Measurements from ENCODE around the gene CDC42EP1. TPM values are rescaled to one million over a fixed set of nuclear protein-coding genes. Genes with fewer than 3 reads are reported as not detected.

Gene CDC42EP1
- total RNA-seq, 4 donors from 2014 or later: 22.3 to 41.0 (median 34.7) TPM

DNA sequence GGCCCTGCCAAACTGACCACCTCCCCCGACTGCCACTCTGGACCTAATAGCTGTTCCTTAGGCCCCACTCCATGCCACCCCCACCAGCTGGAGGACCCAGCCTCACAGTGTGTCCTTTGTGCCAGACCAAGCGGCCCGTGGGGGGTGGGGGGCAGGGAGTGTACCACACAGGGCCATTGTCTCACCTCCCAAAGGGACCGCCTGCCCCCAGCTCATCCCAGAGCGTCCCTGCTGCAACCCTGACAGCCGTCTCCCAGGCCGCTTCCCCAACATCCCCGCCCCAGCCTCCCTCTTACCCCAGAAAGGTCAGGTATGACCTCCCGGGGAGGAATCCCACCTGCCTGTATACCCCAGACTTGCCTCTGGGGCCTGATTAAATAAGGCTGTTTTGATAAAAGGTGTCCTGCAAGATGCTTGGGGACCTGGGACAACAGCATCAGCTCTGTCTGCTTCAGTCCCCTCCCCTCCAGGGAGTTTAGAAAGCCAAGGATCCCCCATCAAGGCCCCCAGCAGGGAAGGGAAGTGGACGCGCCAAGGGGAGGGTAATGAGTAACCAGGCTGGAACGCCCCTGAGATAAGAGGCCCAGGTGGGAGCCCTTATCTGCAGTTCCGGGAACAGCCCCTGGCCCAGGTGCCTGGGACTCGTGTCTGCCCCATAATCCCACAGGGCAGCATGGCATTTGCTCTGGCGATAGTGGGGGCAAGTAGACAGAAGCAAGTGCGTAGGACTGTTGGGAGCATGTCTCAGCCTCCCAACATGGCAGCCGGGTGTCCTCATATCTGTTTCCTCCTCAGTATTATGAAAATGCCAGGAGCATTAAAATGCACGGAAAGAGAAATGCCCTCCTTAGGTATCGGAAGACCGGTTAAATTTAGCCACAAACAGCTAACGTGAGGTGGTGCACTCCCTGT lies 9.0 kb downstream of the CDC42EP1 start:
- H3K9me3 ChIP-seq: no peaks in the 10 kb centered on the region
- peak in 2 of 3 donors; percentile 85 to 87 for DNase-seq
- peak overlapping the region in 1 of 4 donors; percentile 6 for H3K4me3 ChIP-seq
- H3K27ac ChIP-seq: peak overlapping the region in 3 of 4 donors; percentile 51 to 93 (median 84)
- H3K27me3 ChIP-seq: no peaks in the 10 kb centered on the region
- peaks cover 0 to 22% (median 0%) of the 10 kb centered on the region in 3 donors for H3K36me3 ChIP-seq
- TF ChIP-seq, protein P1, sequence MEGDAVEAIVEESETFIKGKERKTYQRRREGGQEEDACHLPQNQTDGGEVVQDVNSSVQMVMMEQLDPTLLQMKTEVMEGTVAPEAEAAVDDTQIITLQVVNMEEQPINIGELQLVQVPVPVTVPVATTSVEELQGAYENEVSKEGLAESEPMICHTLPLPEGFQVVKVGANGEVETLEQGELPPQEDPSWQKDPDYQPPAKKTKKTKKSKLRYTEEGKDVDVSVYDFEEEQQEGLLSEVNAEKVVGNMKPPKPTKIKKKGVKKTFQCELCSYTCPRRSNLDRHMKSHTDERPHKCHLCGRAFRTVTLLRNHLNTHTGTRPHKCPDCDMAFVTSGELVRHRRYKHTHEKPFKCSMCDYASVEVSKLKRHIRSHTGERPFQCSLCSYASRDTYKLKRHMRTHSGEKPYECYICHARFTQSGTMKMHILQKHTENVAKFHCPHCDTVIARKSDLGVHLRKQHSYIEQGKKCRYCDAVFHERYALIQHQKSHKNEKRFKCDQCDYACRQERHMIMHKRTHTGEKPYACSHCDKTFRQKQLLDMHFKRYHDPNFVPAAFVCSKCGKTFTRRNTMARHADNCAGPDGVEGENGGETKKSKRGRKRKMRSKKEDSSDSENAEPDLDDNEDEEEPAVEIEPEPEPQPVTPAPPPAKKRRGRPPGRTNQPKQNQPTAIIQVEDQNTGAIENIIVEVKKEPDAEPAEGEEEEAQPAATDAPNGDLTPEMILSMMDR (IDR thresholded peaks at IDR 0.05): peak in 2 of 6 experiments; percentile 16 to 19
- TF ChIP-seq POLR2A (IDR thresholded peaks at IDR 0.05): peak in 1 of 2 donors; percentile 30
- peaks cover 11 to 71% (median 18%) of the 10 kb centered on the region in 4 donors for H3K4me1 ChIP-seq

DNA sequence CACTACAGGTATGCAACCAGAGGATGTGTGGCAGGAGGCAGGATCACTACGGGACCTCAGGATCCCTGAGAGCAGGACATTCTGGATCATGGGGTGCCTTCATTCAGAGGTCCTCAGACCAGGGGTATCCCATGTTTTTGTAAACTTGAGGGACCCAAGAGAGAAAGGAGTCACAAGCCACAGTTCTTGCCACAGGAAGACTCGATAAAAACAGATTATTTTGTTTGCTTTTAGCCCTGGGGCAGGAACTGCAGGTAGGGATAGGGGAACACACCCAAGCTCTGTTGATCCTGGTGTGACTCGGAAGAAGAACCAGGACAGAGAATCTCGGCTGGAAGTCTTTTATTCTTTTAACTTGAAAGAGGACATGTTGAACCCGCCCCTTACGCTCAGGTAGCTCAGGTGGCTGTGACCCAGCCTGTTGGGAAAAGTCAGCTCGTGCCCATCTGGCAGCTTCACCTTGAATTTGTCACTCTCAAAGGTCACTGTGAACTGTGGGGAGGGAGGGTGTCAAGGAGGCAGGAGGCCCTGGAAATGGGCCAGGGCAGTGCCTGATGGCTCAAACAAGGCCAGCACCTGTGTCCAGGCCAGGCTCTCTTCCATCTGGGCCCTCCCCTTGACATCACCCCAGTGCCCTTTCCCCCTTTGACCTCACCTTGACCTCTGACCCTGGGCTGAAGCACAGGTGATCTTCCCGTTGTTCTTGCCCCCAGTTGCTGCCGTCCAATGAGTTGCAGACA lies 9.8 kb downstream of the CDC42EP1 start:
- no peaks in the 10 kb centered on the region for H3K27me3 ChIP-seq
- H3K4me3 ChIP-seq: no peak overlapping the region
- peak in 2 of 3 donors; percentile 79 to 83 for DNase-seq
- H3K4me1 ChIP-seq: peaks cover 11 to 63% (median 18%) of the 10 kb centered on the region in 4 donors
- H3K27ac ChIP-seq: peak overlapping the region in 3 of 4 donors; percentile 51 to 93 (median 84)
- no peaks in the 10 kb centered on the region for H3K9me3 ChIP-seq
- H3K36me3 ChIP-seq: peaks cover 0 to 22% (median 0%) of the 10 kb centered on the region in 3 donors
- TF ChIP-seq POLR2A (IDR thresholded peaks at IDR 0.05): no peak
- TF ChIP-seq, protein P1 (IDR thresholded peaks at IDR 0.05): no peak

DNA sequence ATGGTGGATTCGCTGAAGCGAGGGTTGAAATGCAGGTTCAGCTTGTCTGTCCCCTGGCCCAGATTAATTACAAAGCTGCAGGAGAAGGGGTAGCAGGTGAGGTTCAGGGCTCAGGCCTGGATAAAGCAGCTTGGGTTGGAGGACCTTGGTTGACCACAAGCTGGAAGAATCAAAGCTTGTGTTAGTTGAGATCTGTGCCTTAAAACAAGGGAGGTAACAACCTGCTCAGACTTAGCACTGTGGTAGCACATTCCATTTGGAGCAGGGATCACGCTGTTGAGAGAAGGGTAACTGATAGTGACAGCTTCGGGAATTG lies 10.3 kb downstream of the CDC42EP1 start:
- Histone ChIP-seq H3K4me1 (peaks cover 11 to 57% (median 18%) of the 10 kb centered on the region in 4 donors), H3K9me3 (no peaks in the 10 kb centered on the region), H3K36me3 (peaks cover 0 to 22% (median 0%) of the 10 kb centered on the region in 3 donors), H3K27ac (peak overlapping the region in 3 of 4 donors; percentile 51 to 93 (median 84)), H3K27me3 (no peaks in the 10 kb centered on the region), H3K4me3 (no peak overlapping the region)
- no peak for TF ChIP-seq POLR2A (IDR thresholded peaks at IDR 0.05)
- TF ChIP-seq, protein P1 (IDR thresholded peaks at IDR 0.05): no peak
- DNase-seq: no peak

DNA sequence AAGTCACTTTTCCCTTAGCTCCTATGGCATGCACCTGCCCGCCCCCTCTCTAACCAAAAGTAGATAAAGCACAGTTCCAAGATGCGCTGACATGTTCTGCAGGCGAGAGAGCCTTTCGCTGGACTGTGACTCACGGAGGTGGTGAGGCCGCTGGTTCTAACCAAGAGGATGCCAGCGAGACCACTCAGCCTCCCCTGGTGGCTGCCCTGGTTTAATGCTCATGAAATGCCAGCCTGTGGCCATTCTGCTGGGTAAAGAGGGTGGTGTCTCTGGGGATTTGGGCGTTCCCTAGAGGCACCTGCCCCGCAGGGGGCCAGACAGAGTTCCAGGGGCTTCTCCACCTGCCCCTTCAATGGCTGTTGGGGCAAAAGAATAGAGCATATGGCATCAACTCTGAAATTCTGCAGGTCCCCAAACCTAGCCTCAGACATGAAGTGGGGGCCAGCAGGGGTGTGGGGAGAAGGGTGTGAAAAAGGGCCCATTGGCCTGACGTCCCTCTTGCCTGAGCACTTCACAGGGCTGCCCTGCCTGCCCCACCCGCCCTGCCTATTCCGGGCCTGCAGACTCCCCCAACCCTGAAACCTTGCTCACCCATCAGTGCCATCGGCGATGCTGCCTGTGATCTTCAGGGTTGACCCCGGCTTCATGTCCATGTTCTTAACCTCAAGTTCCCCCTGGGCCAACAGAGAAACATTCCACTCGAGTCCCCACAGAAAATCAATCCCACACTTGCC lies 11.1 kb downstream of the CDC42EP1 start:
- Histone ChIP-seq H3K4me3 (no peak overlapping the region), H3K9me3 (no peaks in the 10 kb centered on the region), H3K27me3 (no peaks in the 10 kb centered on the region), H3K27ac (peak overlapping the region in 2 of 4 donors; percentile 84 to 93), H3K4me1 (peaks cover 6 to 49% (median 13%) of the 10 kb centered on the region in 4 donors), H3K36me3 (peaks cover 0 to 16% (median 0%) of the 10 kb centered on the region in 3 donors)
- TF ChIP-seq, protein P1 (IDR thresholded peaks at IDR 0.05): peak in 1 of 6 experiments; percentile 6
- TF ChIP-seq POLR2A (IDR thresholded peaks at IDR 0.05): no peak
- no peak for DNase-seq

DNA sequence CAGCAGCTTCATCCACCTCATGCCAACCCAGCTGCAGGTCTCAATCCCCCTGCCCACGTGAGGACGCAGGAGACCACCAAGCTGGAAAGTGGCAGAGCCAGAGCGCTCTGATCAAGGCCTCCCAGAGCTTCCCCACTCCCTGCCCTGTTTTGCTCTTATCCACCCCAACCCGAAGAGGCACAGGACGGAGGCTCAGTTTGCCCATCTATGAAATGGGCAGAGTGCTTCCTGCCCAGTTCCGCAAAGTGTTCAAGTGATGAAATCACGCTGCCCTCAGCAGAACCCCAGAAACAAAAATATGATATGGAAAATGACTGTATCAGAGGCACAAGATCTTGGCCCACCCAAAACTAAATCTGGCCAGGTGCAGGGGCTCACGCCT lies 11.7 kb downstream of the CDC42EP1 start:
- no peaks in the 10 kb centered on the region for H3K27me3 ChIP-seq
- no peak for DNase-seq
- TF ChIP-seq, protein P1 (IDR thresholded peaks at IDR 0.05): no peak
- TF ChIP-seq POLR2A (IDR thresholded peaks at IDR 0.05): no peak
- H3K27ac ChIP-seq: no peak overlapping the region
- H3K9me3 ChIP-seq: no peaks in the 10 kb centered on the region
- H3K4me3 ChIP-seq: no peak overlapping the region
- H3K36me3 ChIP-seq: peaks cover 0 to 11% (median 0%) of the 10 kb centered on the region in 3 donors
- H3K4me1 ChIP-seq: peaks cover under 1 to 44% (median 10%) of the 10 kb centered on the region in 4 donors

Data from Peyer's patch (tissue), 4 donors.